Measurements from ENCODE around the gene IL31. TPM values are rescaled to one million over a fixed set of nuclear protein-coding genes. Genes with fewer than 3 reads are reported as not detected.

Gene IL31
- total RNA-seq, 2 donors from 2014 or later: not detected

GRCh38 chr12:122150127-122150681 lies 23.8 kb downstream of the IL31 start:
- H3K36me3 ChIP-seq (replicated peaks in 1 of 2; ENCODE audit: insufficient read depth in 1 of 2, low read depth in 2 of 2): no peaks in the 10 kb centered on the region
- no peak for ATAC-seq

GRCh38 chr12:122148657-122149056 lies 25.4 kb downstream of the IL31 start:
- WGBS, 2 donors: 55% methylated on average over 6 of the region's 6 CpGs
- H3K27me3 ChIP-seq: no peaks in the 10 kb centered on the region
- intact Hi-C loops (cut with DNase I): no loop called here
- no peak overlapping the region for H3K27ac ChIP-seq
- H3K4me1 ChIP-seq: no peaks in the 10 kb centered on the region
- TF ChIP-seq CTCF (IDR thresholded peaks at IDR 0.05): no peak
- TF ChIP-seq POLR2A (IDR thresholded peaks at IDR 0.05): no peak
- ATAC-seq (no peak), DNase-seq (no peak)
- H3K36me3 ChIP-seq (replicated peaks in 1 of 2; ENCODE audit: insufficient read depth in 1 of 2, low read depth in 2 of 2): no peaks in the 10 kb centered on the region
- H3K9me3 ChIP-seq: no peaks in the 10 kb centered on the region
- no peak overlapping the region for H3K4me3 ChIP-seq

More at GRCh38 chr12:122150127-122150681, 23.8 kb downstream of the IL31 start:
- 62 to 71% methylated on average over 8 of the region's 8 CpGs for whole genome bisulfite sequencing, 2 donors
- DNase-seq: no peak
- TF ChIP-seq CTCF (IDR thresholded peaks at IDR 0.05) (no peak), POLR2A (IDR thresholded peaks at IDR 0.05) (no peak)
- Histone ChIP-seq H3K27ac (no peak overlapping the region), H3K27me3 (no peaks in the 10 kb centered on the region), H3K9me3 (no peaks in the 10 kb centered on the region), H3K4me1 (no peaks in the 10 kb centered on the region), H3K4me3 (no peak overlapping the region)
- intact Hi-C loops (cut with DNase I): no loop called here

GRCh38 chr12:122147514-122148290 lies 26.3 kb downstream of the IL31 start:
- no peak for DNase-seq
- Histone ChIP-seq H3K36me3 (replicated peaks in 1 of 2; ENCODE audit: insufficient read depth in 1 of 2, low read depth in 2 of 2) (peaks cover 0 to 4% of the 10 kb centered on the region in 2 donors), H3K9me3 (no peaks in the 10 kb centered on the region), H3K4me1 (no peaks in the 10 kb centered on the region), H3K27me3 (no peaks in the 10 kb centered on the region), H3K4me3 (no peak overlapping the region), H3K27ac (no peak overlapping the region)
- no peak for ATAC-seq
- 73 to 75% methylated on average over 15 to 21 of the region's 21 CpGs for WGBS, 2 donors
- intact Hi-C loops (cut with DNase I): no loop called here
- TF ChIP-seq POLR2A (IDR thresholded peaks at IDR 0.05): no peak
- no peak for TF ChIP-seq CTCF (IDR thresholded peaks at IDR 0.05)

- ATAC-seq (no peak), DNase-seq (no peak)
- H3K36me3 ChIP-seq (replicated peaks in 1 of 2; ENCODE audit: insufficient read depth in 1 of 2, low read depth in 2 of 2): peaks cover 10 to 21% of the 10 kb centered on the region in 2 donors
- intact Hi-C loops (cut with DNase I): no loop called here
- no peaks in the 10 kb centered on the region for H3K4me1 ChIP-seq
- H3K9me3 ChIP-seq: no peaks in the 10 kb centered on the region
- H3K27me3 ChIP-seq: no peaks in the 10 kb centered on the region
- no peak overlapping the region for H3K27ac ChIP-seq
- TF ChIP-seq POLR2A (IDR thresholded peaks at IDR 0.05): no peak
- TF ChIP-seq CTCF (IDR thresholded peaks at IDR 0.05): no peak
- H3K4me3 ChIP-seq: no peak overlapping the region
- 84 to 85% methylated on average over 18 to 23 of the region's 23 CpGs for WGBS, 2 donors
Measured at GRCh38 chr12:122145505-122146330, 28.3 kb downstream of the IL31 start.
